IMR-90 (cell line): ENCODE data around the gene CLTCL1. TPM values are rescaled to one million over a fixed set of nuclear protein-coding genes. Genes with fewer than 3 reads are reported as not detected.

Experiments used
- ATAC-seq: fragments of 200-7000 bp; cut with Tn5 transposase; 2 replicates; pipeline ENCODE4 v1.9.1; 2020; ENCODE audit warnings: low read depth, mild to moderate bottlenecking, moderate library complexity
- BruUV-seq: library from RNA; stranded (reverse); fragments of 400-500 nt; replicated peaks from 2 replicates; lab custom pipeline; 2021; lab: Mats Ljungman, UMichigan
- CTCF ChIA-PET: fragments of 300-600 bp; formaldehyde crosslinking; extraction: SDS; loops from one replicate; lab custom pipeline; 2021; ENCODE audit warnings: antibody characterized with exemption; lab: Yijun Ruan, JAX
- POLR2A ChIA-PET: fragments of 300-600 bp; sonication (Branson Sonifier 250); formaldehyde crosslinking; loops from one replicate; lab custom pipeline; 2022; ENCODE audit warnings: antibody characterized with exemption; ENCODE audit not compliant: unreplicated experiment; lab: Charles Lee
- DNase-seq: peaks from one replicate; pipeline ENCODE4 v3.0.0; 2013
- H2AFZ ChIP-seq: replicated peaks from 2 replicates; pipeline ENCODE3; 2013; ENCODE audit warnings: low read length, mild to moderate bottlenecking; ENCODE audit not compliant: poor library complexity
- H2AK5ac ChIP-seq: 2 replicates; pipeline ENCODE4 v1.6.1; 2013; ENCODE audit warnings: low read depth, low read length, inconsistent platforms
- H2AK9ac ChIP-seq: replicated peaks from 2 replicates; pipeline ENCODE3; 2013; ENCODE audit warnings: mild to moderate bottlenecking, low read depth, low read length, moderate library complexity; ENCODE audit not compliant: poor library complexity
- H2BK120ac ChIP-seq: 2 replicates; pipeline ENCODE4 v1.6.1; 2013; ENCODE audit warnings: low read depth, low read length, inconsistent platforms
- H2BK15ac ChIP-seq: 3 replicates; pipeline ENCODE4 v1.6.1; 2013; ENCODE audit warnings: low read depth, low read length, inconsistent platforms
- H2BK20ac ChIP-seq: 2 replicates; pipeline ENCODE4 v1.6.1; 2013; ENCODE audit warnings: low read depth, mild to moderate bottlenecking, inconsistent platforms, low read length, moderate library complexity
- H2BK5ac ChIP-seq: 2 replicates; pipeline ENCODE4 v1.6.1; 2013; ENCODE audit warnings: mild to moderate bottlenecking, low read depth, low read length, inconsistent platforms; ENCODE audit not compliant: poor library complexity, severe bottlenecking
- H3K14ac ChIP-seq: replicated peaks from 2 replicates; pipeline ENCODE4 v1.6.1; 2013; ENCODE audit warnings: low read depth, low read length, inconsistent platforms
- H3K18ac ChIP-seq: 2 replicates; pipeline ENCODE4 v1.6.1; 2013; ENCODE audit warnings: low read depth, low read length, control low read depth
- H3K23ac ChIP-seq: 2 replicates; pipeline ENCODE4 v1.6.1; 2013; ENCODE audit warnings: low read depth, low read length, inconsistent platforms
- H3K27ac ChIP-seq: 2 replicates; pipeline ENCODE4 v1.5.1; 2013; ENCODE audit warnings: mild to moderate bottlenecking, control low read depth, low read length; ENCODE audit not compliant: insufficient read depth
- H3K27me3 ChIP-seq: 2 replicates; pipeline ENCODE4 v1.6.1; 2013; ENCODE audit warnings: low read length; ENCODE audit not compliant: control insufficient read depth, insufficient read depth
- H3K36me3 ChIP-seq: 2 replicates; pipeline ENCODE4 v1.6.1; 2013; ENCODE audit warnings: low read length, mixed read lengths; ENCODE audit not compliant: control insufficient read depth, insufficient read depth
- H3K4ac ChIP-seq: 2 replicates; pipeline ENCODE4 v1.6.1; 2013; ENCODE audit warnings: low read depth, low read length, inconsistent platforms
- H3K4me1 ChIP-seq: 2 replicates; pipeline ENCODE4 v1.6.1; 2013; ENCODE audit warnings: low read length, mixed read lengths; ENCODE audit not compliant: control insufficient read depth, insufficient read depth
- H3K4me2 ChIP-seq: 2 replicates; pipeline ENCODE4 v1.6.1; 2013; ENCODE audit warnings: low read depth, mild to moderate bottlenecking, control low read depth, low read length, moderate library complexity
- H3K4me3 ChIP-seq: 2 replicates; pipeline ENCODE4 v1.5.1; 2013; ENCODE audit warnings: low read depth, mild to moderate bottlenecking, control low read depth, low read length, moderate library complexity; ENCODE audit not compliant: insufficient read depth
- H3K56ac ChIP-seq: 2 replicates; pipeline ENCODE4 v1.6.1; 2013; ENCODE audit warnings: low read length, inconsistent platforms; ENCODE audit not compliant: insufficient read depth; ENCODE audit errors: extremely low read depth
- H3K79me1 ChIP-seq, 2 experiments: 2 replicates each; pipeline ENCODE4 v1.6.1; 2013; ENCODE audit warnings: low read length in 2 of 2, inconsistent platforms in 1 of 2, low read depth in 1 of 2
- H3K9ac ChIP-seq: 2 replicates; pipeline ENCODE4 v1.6.1; 2013; ENCODE audit warnings: low read depth, low read length, control low read depth
- H3K9me1 ChIP-seq: 2 replicates; pipeline ENCODE4 v1.6.1; 2013; ENCODE audit warnings: low read length, inconsistent platforms; ENCODE audit not compliant: insufficient read depth
- H3K9me3 ChIP-seq: 2 replicates; pipeline ENCODE4 v1.6.1; 2013; ENCODE audit warnings: low read length; ENCODE audit not compliant: control insufficient read depth, insufficient read depth
- H4K20me1 ChIP-seq: 2 replicates; pipeline ENCODE4 v1.6.1; 2013; ENCODE audit warnings: low read length, inconsistent platforms; ENCODE audit not compliant: insufficient read depth
- H4K5ac ChIP-seq: 2 replicates; pipeline ENCODE4 v1.6.1; 2013; ENCODE audit warnings: mild to moderate bottlenecking, low read depth, low read length, control low read depth
- H4K8ac ChIP-seq, 2 experiments: 2 replicates each; pipeline ENCODE4 v1.6.1; 2013; ENCODE audit warnings: low read depth in 2 of 2, low read length in 2 of 2, control low read depth in 1 of 2, inconsistent platforms in 1 of 2
- H4K91ac ChIP-seq: 2 replicates; pipeline ENCODE4 v1.6.1; 2013; ENCODE audit warnings: low read depth, low read length, inconsistent platforms; ENCODE audit not compliant: insufficient read depth
- CEBPB ChIP-seq: IDR thresholded peaks from 2 replicates; pipeline ENCODE4 v1.6.1; 2012; ENCODE audit warnings: low read depth, low read length, improper control_type of control experiment
- FOS ChIP-seq: fragments of 150-350 bp; IDR thresholded peaks from 2 replicates; pipeline ENCODE4 v1.6.1; 2016; ENCODE audit warnings: low read depth, low read length
- WGBS, 2 experiments: methylation state at CpG; one replicate each; pipeline versions ENCODE4 v1.1.5 to v1.1.7; 2013; ENCODE audit warnings: missing lambda C conversion rate in 2 of 2; ENCODE audit not compliant: insufficient read length in 1 of 2; ENCODE audit errors: extremely low coverage in 2 of 2; 5-methylcytosine and 5-hydroxymethylcytosine counted together
- dilution Hi-C: fragments of 300-500 bp; cut with HindIII; formaldehyde crosslinking; loops from one replicate; pipeline ENCODE4 v1.14.3; 2018; ENCODE audit warnings: low sequenced_read_pairs; ENCODE audit not compliant: unreplicated experiment
- in situ Hi-C: fragments of 300-500 bp; cut with MboI; formaldehyde crosslinking; loops from 3 replicates; pipeline ENCODE4 v1.14.3; 2019; ENCODE audit warnings: low sequenced_read_pairs, inconsistent platforms, mixed read lengths
- intact Hi-C: fragments of 100-400 bp; cut with micrococcal nuclease; formaldehyde crosslinking; loops from 2 replicates; pipeline ENCODE4 v1.10.0; 2022
- polyA plus RNA-seq, 3 experiments: library from polyadenylated mRNA; depleted of rRNA; stranded (reverse); fragments of >200 nt; gene quantifications; 2 replicates each; pipeline ENCODE4 v1.2.3, GENCODE V29; 2012; ENCODE audit warnings: low replicate concordance in 1 of 3
- total RNA-seq: library from RNA; depleted of rRNA; stranded (reverse); fragments of >200 nt; gene quantifications from 2 replicates; pipeline ENCODE4 v1.2.3, GENCODE V29; 2012

The CLTCL1 gene
- total and polyA plus RNA-seq, 2 of the 4 experiments (the other 2 are of a cell fraction): 6.2 to 8.1 TPM

DNA sequence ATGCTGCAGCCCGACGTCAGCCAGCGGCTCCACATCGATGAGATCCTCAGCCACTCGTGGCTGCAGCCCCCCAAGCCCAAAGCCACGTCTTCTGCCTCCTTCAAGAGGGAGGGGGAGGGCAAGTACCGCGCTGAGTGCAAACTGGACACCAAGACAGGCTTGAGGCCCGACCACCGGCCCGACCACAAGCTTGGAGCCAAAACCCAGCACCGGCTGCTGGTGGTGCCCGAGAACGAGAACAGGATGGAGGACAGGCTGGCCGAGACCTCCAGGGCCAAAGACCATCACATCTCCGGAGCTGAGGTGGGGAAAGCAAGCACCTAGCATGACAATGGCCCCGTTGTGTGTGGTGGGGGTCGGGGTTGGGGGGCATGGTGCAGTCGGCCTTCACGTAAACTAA, 159.4 kb downstream of the CLTCL1 start:
- CTCF ChIA-PET: no interaction called here

More for the DNA sequence above, 159.4 kb downstream of the CLTCL1 start:
- Histone ChIP-seq H2BK5ac (no peak overlapping the region), H2AFZ (no peak overlapping the region), H3K4ac (no peak overlapping the region), H3K23ac (no peak overlapping the region), H2BK120ac (no peak overlapping the region), H3K4me2 (no peak overlapping the region), H3K27ac (no peak overlapping the region), H2AK5ac (no peak overlapping the region), H3K4me1 (no peaks in the 10 kb centered on the region), H2BK20ac (no peak overlapping the region), H3K79me1 (no peaks in the 10 kb centered on the region), H2BK15ac (no peak overlapping the region), H4K5ac (no peak overlapping the region), H3K14ac (no peak overlapping the region), H2AK9ac (no peak overlapping the region), H3K9me1 (peaks cover 3% of the 10 kb centered on the region; the same call in 1 of the 2 replicates), H3K9me3 (no peaks in the 10 kb centered on the region), H3K9ac (no peak overlapping the region), H3K36me3 (peaks cover 46% of the 10 kb centered on the region), H4K8ac (no peak overlapping the region), H3K4me3 (no peak overlapping the region), H4K20me1 (no peaks in the 10 kb centered on the region), H3K27me3 (no peaks in the 10 kb centered on the region), H4K91ac (no peak overlapping the region), H3K18ac (no peak overlapping the region), H3K56ac (no peak overlapping the region)
- intact Hi-C loops: no loop called here
- in situ Hi-C loops: no loop called here
- no peak for DNase-seq
- ATAC-seq: no peak
- BruUV-seq: no TSS peak
- TF ChIP-seq FOS (no peak), CEBPB (no peak)
- 89% methylated on average over 12 of the region's 20 CpGs; no CpG with 5 or more reads in 1 of the 2 experiments for WGBS, 2 experiments
- POLR2A ChIA-PET: no interaction called here
- dilution Hi-C loops: no loop called here
